Germinal center (tissue), 1 donor: ENCODE measurements around the gene RPS2.
A peak's percentile ranks its signal among the peaks of the same experiment; 100 is the strongest.
"Not testable (repeated sequence)": the region's sequence is repeated elsewhere in the genome, so short reads cannot be mapped to it uniquely, and the experiment has no call there.

ENCODE experiments used
- DNase-seq: peaks from one replicate; pipeline ENCODE4 v3.0.0; 2012; ENCODE audit warnings: mixed read lengths, low spot score

The RPS2 gene

DNA sequence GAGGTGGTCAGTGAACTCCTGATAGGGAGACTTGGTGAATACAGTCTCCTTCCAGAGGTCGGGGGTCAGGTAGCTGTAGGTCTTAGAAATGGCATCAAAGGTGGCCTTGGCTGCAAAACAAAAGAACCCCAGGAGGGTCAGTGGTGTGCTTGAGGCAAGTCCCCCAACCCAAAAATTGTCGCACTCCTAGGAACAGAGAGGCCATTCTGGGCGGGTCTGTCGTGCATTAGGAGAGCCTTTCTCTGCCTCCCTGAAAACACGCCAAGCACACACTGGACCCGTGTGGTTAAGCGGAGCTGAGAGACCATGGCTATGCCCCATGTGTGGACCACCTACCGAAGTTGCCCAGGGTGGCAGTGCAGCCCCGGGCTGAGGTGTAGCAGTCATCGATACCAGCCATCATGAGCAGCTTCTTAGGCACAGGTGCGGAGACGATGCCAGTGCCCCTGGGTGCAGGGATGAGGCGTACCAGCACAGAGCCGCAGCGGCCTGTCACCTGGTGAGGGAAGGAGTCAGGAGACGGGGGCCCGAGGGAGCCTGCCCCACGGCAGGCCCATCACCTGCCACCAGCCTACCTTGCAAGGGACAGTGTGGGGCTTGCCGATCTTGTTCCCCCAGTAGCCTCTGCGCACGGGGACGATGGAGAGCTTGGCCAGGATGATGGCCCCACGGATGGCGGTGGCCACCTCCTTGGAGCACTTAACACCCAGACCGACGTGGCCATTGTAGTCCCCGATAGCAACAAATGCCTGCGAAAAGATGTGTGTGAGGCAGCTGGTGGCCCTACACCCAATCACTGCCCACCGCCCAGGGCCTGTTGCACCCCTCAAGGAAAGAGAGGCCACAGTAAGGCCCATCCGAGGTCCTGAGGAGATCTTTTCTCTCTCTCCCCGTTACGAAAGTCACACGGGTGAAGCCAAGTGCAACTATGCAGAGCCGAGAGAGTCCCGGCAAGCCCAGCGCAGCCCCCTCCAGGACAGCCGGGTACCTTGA is 2.2 kb downstream of the RPS2 start:
- DNase-seq, result not testable (repeated sequence)

DNA sequence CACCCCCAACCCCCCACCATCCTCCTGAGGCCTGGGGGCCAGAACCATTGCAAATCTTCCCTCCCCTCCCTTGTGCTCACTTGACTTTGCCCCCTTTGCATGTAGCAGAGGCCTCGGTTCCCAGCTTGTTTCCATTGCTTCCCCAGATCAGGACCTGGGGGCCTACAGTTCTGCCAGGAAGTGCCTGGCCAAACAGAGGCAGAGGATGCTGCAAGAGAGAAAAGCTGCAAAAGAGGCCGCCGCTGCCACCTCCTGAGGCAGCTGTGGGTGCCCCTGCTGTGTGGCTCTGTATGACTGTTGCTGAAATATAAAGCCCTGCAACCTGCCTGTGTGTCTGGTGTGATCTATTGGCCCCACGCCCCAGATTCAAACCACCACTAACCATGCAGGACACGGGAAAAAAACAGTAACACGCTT is 3.0 kb downstream of the RPS2 start:
- DNase-seq, result no peak

- no peak for DNase-seq
Observed at GRCh38 chr16:1960665-1961630, 3.7 kb downstream of the RPS2 start.

- DNase-seq, result peak; percentile 87
Observed at GRCh38 chr16:1959269-1960039, 5.2 kb downstream of the RPS2 start, which contains the start of gene NDUFB10. NDUFB10 (plus strand) TSS chr16:1959538; CDS start chr16:1959625, 87 bp downstream.

DNA sequence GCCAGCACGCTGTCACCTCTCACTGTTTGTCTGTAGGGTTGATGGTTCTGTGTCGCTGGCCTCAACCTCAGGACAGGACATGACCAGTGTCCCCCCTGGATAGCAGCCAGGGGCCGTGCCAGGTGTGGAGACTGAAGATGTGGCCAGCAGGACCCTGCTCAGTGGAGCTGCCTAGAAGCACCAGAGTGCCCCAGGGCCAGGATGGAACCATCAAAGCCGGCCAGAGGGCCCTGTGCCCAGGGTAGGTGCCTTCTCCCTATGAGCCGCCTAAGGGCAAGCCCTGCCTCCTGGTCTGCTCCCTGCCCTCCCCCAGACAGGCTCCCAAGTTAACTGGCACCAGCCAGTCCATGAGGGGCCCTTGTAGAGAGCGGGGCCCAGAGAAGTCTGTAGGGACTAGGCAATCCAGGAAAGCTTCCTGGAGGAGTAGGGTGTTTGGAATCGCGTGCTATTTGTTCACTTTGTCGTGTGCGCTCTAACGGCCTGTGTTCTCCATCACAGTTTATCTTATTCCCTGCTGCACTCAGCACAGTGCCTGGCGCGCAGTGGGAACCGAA is 5.8 kb downstream of the RPS2 start:
- DNase-seq, result no peak

- DNase-seq, result not testable (repeated sequence)
Observed at GRCh38 chr16:1958143-1958491, 6.5 kb downstream of the RPS2 start.

GRCh38 chr16:1957434-1958142 is 7.0 kb downstream of the RPS2 start:
- not testable (repeated sequence) for DNase-seq

GRCh38 chr16:1953734-1954133 is 10.9 kb downstream of the RPS2 start:
- DNase-seq, result no peak

DNA sequence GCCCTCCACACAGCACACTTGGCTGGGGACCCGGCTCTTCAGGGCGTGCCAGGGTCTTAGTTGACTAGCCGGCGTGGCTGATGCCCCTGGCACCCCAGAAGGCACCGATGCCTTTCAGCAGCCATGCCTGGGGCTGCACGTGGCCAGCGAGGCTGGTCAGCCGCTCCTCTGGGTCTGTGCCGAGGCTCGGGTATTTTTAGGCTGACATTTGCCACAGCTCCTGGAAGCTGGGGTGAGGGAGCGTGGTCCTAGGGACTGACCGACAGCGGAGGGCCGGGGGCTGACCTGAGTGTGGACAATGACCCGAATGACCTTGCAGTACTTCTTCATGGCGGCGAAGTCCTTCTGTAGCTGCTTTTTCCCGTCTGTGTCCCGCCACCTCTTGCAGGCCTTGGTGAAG is 14.1 kb downstream of the RPS2 start:
- DNase-seq, result no peak

DNA sequence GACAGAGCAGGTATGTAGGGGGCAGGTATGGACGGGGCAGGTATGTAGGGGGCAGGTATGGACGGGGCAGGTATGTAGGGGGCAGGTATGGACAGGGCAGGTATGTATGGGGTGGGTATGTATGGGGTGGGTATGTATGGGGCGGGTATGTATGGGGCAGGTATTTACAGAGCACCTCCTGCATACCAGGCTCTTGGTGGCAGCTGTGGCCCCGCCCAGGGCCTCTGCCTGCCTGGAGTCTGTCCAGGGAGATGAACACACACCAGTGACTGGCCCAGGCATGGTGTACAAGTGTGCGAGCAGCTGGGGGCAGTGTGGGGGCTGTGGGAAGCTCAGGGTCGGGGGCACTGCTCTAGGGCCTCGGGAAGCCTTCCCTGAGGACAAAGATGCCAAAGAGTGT is 14.6 kb downstream of the RPS2 start:
- DNase-seq, result no peak

DNA sequence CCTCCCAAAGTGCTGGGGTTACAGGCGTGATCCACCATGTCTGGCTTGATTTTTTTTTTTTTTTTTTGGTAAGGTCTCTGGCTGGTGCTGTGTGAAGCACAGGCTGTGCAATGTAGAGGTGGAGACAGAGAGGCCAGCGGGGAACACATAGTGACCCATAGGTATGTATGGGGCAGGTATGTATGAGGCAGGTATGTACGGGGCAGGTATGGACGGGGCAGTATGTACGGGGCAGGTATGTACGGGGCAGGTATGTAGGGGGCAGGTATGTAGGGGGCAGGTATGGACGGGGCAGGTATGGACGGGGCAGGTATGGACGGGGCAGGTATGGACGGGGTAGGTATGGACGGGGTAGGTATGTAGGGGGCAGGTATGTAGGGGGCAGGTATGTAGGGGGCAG is 15.1 kb downstream of the RPS2 start:
- no peak for DNase-seq

- no peak for DNase-seq
Observed at GRCh38 chr16:1947369-1947670, 17.3 kb downstream of the RPS2 start.

- no peak for DNase-seq
Observed at GRCh38 chr16:1946495-1947368, 17.9 kb downstream of the RPS2 start.

GRCh38 chr16:1945559-1946391 is 18.9 kb downstream of the RPS2 start:
- DNase-seq, result no peak

- no peak for DNase-seq
Observed at GRCh38 chr16:1944612-1945199, 19.9 kb downstream of the RPS2 start.

- peak; percentile 100 for DNase-seq
Observed at GRCh38 chr16:1942810-1943726, 21.6 kb downstream of the RPS2 start, which contains the start of gene MSRB1. MSRB1 (minus strand) TSS chr16:1943199; CDS start chr16:1943156, 43 bp downstream.

DNA sequence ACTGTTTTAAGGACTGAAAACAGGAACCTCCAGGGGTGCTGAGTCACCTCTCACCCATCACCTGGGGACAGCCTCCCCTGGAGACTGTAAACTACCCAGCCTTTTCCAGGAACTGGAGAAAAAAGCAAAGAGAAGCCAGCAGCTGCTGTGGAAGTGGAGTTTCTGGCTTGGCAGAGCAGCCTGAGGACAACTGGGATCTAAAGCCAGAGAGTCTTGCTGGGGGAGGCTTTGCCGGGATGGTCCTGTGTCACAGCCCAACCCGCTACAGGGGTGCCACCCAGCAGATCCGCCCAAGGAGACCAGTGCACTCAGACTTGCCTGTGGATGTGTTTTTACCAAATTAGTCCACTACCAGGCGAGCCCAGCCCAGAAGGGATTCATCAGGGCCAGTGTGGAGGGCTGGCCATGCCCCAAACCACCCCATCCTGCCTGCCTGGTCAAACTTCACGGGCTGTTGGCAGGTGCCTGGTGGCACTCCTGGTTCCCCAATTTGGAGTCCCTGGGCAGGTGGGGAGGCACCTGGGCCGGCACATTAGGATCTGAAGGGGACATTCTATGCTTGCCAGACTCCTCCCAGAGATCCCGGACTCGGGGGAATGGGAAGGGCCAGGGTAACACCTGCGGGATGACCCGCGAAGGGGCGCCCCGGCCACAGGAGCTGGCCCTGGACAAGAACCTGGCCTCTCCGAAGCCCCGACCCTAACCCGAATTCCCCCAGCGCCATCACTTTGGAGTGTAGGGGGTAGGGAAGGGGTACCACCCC is 22.4 kb downstream of the RPS2 start:
- DNase-seq, result no peak
